ENCODE measurements around the gene FURIN.
"Not testable (repeated sequence)": the region's sequence is repeated elsewhere in the genome, so short reads cannot be mapped to it uniquely, and the experiment has no call there.

The FURIN gene

GRCh38 chr15:90902840-90903732, 34.7 kb downstream of the FURIN start, which contains the start of gene MAN2A2:
Gene MAN2A2 (plus strand): TSS chr15:90903302. CDS start chr15:90904208, 906 bp downstream.
- peak; percentile 82 for DNase-seq (ENCODE audit: low spot score)

- DNase-seq (ENCODE audit: low spot score): no peak
Measured at GRCh38 chr15:90903733-90904536, 35.5 kb downstream of the FURIN start.

GRCh38 chr15:90904746-90905145, 36.4 kb downstream of the FURIN start:
- no peak for DNase-seq (ENCODE audit: low spot score)

GRCh38 chr15:90905306-90906180, 37.2 kb downstream of the FURIN start:
- DNase-seq (ENCODE audit: low spot score): no peak

- no peak for DNase-seq (ENCODE audit: low spot score)
Measured at GRCh38 chr15:90906181-90906849, 37.9 kb downstream of the FURIN start.

- DNase-seq (ENCODE audit: low spot score): no peak
Measured at GRCh38 chr15:90907051-90907660, 38.8 kb downstream of the FURIN start.

GRCh38 chr15:90907838-90908507, 39.6 kb downstream of the FURIN start:
- DNase-seq (ENCODE audit: low spot score): no peak

- DNase-seq (ENCODE audit: low spot score): not testable (repeated sequence)
Measured at GRCh38 chr15:90909449-90909848, 41.1 kb downstream of the FURIN start.

- no peak for DNase-seq (ENCODE audit: low spot score)
Measured at GRCh38 chr15:90909976-90910375, 41.6 kb downstream of the FURIN start.

GRCh38 chr15:90910441-90911301, 42.3 kb downstream of the FURIN start:
- DNase-seq (ENCODE audit: low spot score): no peak

GRCh38 chr15:90911302-90911623, 42.9 kb downstream of the FURIN start:
- DNase-seq (ENCODE audit: low spot score): no peak

GRCh38 chr15:90911906-90912769, 43.8 kb downstream of the FURIN start:
- DNase-seq (ENCODE audit: low spot score): no peak

GRCh38 chr15:90912770-90913075, 44.3 kb downstream of the FURIN start:
- DNase-seq (ENCODE audit: low spot score): no peak

- no peak for DNase-seq (ENCODE audit: low spot score)
Measured at GRCh38 chr15:90913398-90913944, 45.1 kb downstream of the FURIN start.

GRCh38 chr15:90914305-90915080, 46.1 kb downstream of the FURIN start:
- DNase-seq (ENCODE audit: low spot score): no peak

GRCh38 chr15:90915216-90915807, 46.9 kb downstream of the FURIN start:
- DNase-seq (ENCODE audit: low spot score): no peak

- DNase-seq (ENCODE audit: low spot score): no peak
Measured at GRCh38 chr15:90915808-90916440, 47.5 kb downstream of the FURIN start.
